Fibroblast of villous mesenchyme (primary cell): ENCODE results near the gene JAM3. TPM values are rescaled to one million over a fixed set of nuclear protein-coding genes. Genes with fewer than 3 reads are reported as not detected.
A peak's percentile ranks its signal among the peaks of the same experiment; 100 is the strongest.

ENCODE experiments used
- DNase-seq: peaks from one replicate; pipeline ENCODE4 v3.0.0-alpha.2; 2010; ENCODE audit warnings: low read depth
- H3K4me3 ChIP-seq: 2 replicates; pipeline ENCODE4 v1.5.1; 2011; ENCODE audit warnings: low read depth, mild to moderate bottlenecking, low read length
- CTCF ChIP-seq: IDR thresholded peaks from 2 replicates; pipeline ENCODE4 v1.5.1; 2012; ENCODE audit warnings: low read depth, mild to moderate bottlenecking, low read length; ENCODE audit not compliant: insufficient read depth
- total RNA-seq: library from RNA; depleted of rRNA; stranded (reverse); fragments of >200 nt; gene quantifications from 2 replicates; pipeline ENCODE4 v1.2.3, GENCODE V29; 2012

Gene JAM3
- total RNA-seq, 1 donor: 48.8 TPM

GRCh38 chr11:134164490-134165370, 95.9 kb downstream of the JAM3 start:
- DNase-seq: no peak
- no peak for TF ChIP-seq CTCF
- H3K4me3 ChIP-seq: no peak overlapping the region

GRCh38 chr11:134170177-134170918, 101.5 kb downstream of the JAM3 start:
- H3K4me3 ChIP-seq: no peak overlapping the region
- DNase-seq: no peak
- no peak for TF ChIP-seq CTCF

- H3K4me3 ChIP-seq: no peak overlapping the region
- peak; percentile 33 for DNase-seq
- TF ChIP-seq CTCF: no peak
Observed at GRCh38 chr11:134170919-134171281, 102.0 kb downstream of the JAM3 start.

- TF ChIP-seq CTCF: no peak
- no peak for DNase-seq
- H3K4me3 ChIP-seq: no peak overlapping the region
Observed at GRCh38 chr11:134171951-134172350, 103.1 kb downstream of the JAM3 start.

GRCh38 chr11:134173296-134173695, 104.4 kb downstream of the JAM3 start:
- H3K4me3 ChIP-seq: no peak overlapping the region
- TF ChIP-seq CTCF: no peak
- DNase-seq: no peak

GRCh38 chr11:134176284-134176683, 107.4 kb downstream of the JAM3 start:
- H3K4me3 ChIP-seq: no peak overlapping the region
- TF ChIP-seq CTCF: no peak
- no peak for DNase-seq
